Endothelial cell of umbilical vein (primary cell): ENCODE data around the gene PRRC2B. TPM values are rescaled to one million over a fixed set of nuclear protein-coding genes. Genes with fewer than 3 reads are reported as not detected.

Source experiments
- BruUV-seq: library from RNA; stranded (reverse); fragments of 400-500 nt; replicated peaks from 2 replicates; lab custom pipeline; 2021; lab: Mats Ljungman, UMichigan
- CTCF ChIA-PET: fragments of 300-600, 350-600 bp; sonication (Branson Sonifier 250); formaldehyde crosslinking; loops from one replicate; lab custom pipeline; 2021; ENCODE audit warnings: antibody characterized with exemption, inconsistent platforms; lab: Charles Lee
- POLR2A ChIA-PET: fragments of 300-600, 350-600 bp; sonication (Branson Sonifier 250); formaldehyde crosslinking; loops from one replicate; lab custom pipeline; 2021; ENCODE audit warnings: antibody characterized with exemption, inconsistent platforms; lab: Charles Lee
- DNase-seq: peaks from one replicate; pipeline ENCODE4 v3.0.0-alpha.2; 2011; ENCODE audit warnings: low read depth, low spot score
- FAIRE-seq: peaks from 2 replicates; lab custom pipeline; 2011; peaks lifted over from hg19 to GRCh38; lab: Jason Lieb, UNC
- H2AFZ ChIP-seq: 2 replicates; pipeline ENCODE4 v1.6.0; 2012; ENCODE audit warnings: low read depth, low read length, control low read depth, inconsistent platforms
- H3K27ac ChIP-seq: 2 replicates; pipeline ENCODE4 v1.5.1; 2011; ENCODE audit warnings: low read depth, mild to moderate bottlenecking, control low read depth, low read length, moderate library complexity; ENCODE audit not compliant: insufficient read depth
- H3K27me3 ChIP-seq, 2 experiments: 2 replicates each; pipeline versions ENCODE4 v1.6.0 to v1.6.1; 2011; ENCODE audit warnings: low read length in 2 of 2, mixed read lengths in 1 of 2; ENCODE audit not compliant: control insufficient read depth in 2 of 2, insufficient read depth in 2 of 2
- H3K36me3 ChIP-seq, 2 experiments: 2 replicates in 1 of 2; 3 replicates in 1 of 2; pipeline ENCODE4 v1.5.1; 2011; ENCODE audit warnings: low read length in 2 of 2, mild to moderate bottlenecking in 1 of 2, moderate library complexity in 1 of 2; ENCODE audit not compliant: control insufficient read depth in 2 of 2, insufficient read depth in 2 of 2; ENCODE audit errors: extremely low read depth in 1 of 2
- H3K4me1 ChIP-seq: 3 replicates; pipeline ENCODE4 v1.5.1; 2011; ENCODE audit warnings: mild to moderate bottlenecking, low read length; ENCODE audit not compliant: control insufficient read depth, insufficient read depth; ENCODE audit errors: extremely low read depth
- H3K4me2 ChIP-seq: 2 replicates; pipeline ENCODE4 v1.6.1; 2011; ENCODE audit warnings: low read length, control low read depth, mixed read lengths; ENCODE audit not compliant: insufficient read depth
- H3K4me3 ChIP-seq, 3 experiments: fragments of 200-600 bp in 1 of 3; sonication (generic), shearing (Covaris generic) in 1 of 3; replicated peaks in 1 of 3; 2 replicates each; pipeline ENCODE4 v1.5.1; 2011 to 2016; ENCODE audit warnings: control low read depth in 3 of 3, low read length in 3 of 3, mild to moderate bottlenecking in 2 of 3, inconsistent platforms in 1 of 3, low read depth in 1 of 3, moderate library complexity in 1 of 3; ENCODE audit not compliant: insufficient read depth in 1 of 3
- H3K79me2 ChIP-seq: 2 replicates; pipeline ENCODE4 v1.6.0; 2012; ENCODE audit warnings: low read length, inconsistent platforms; ENCODE audit not compliant: control insufficient read depth, insufficient read depth
- H3K9ac ChIP-seq: replicated peaks from 2 replicates; pipeline ENCODE3; 2011; ENCODE audit warnings: low read length, control low read depth; ENCODE audit not compliant: insufficient read depth; ENCODE audit errors: extremely low read depth
- H3K9me1 ChIP-seq: replicated peaks from 3 replicates; pipeline ENCODE4 v1.6.0; 2011; ENCODE audit warnings: mild to moderate bottlenecking, low read length; ENCODE audit not compliant: control insufficient read depth, insufficient read depth; ENCODE audit errors: extremely low read depth
- H3K9me3 ChIP-seq: replicated peaks from 2 replicates; pipeline ENCODE4 v1.5.1; 2012; ENCODE audit warnings: low read length, inconsistent platforms; ENCODE audit not compliant: control insufficient read depth, insufficient read depth
- H4K20me1 ChIP-seq: replicated peaks from 2 replicates; pipeline ENCODE3; 2011; ENCODE audit warnings: mild to moderate bottlenecking, low read length; ENCODE audit not compliant: control insufficient read depth, insufficient read depth; ENCODE audit errors: extremely low read depth
- EZH2 ChIP-seq: IDR thresholded peaks from 2 replicates; pipeline ENCODE4 v1.6.1; 2012; ENCODE audit warnings: borderline replicate concordance, low read depth, mild to moderate bottlenecking, moderate library complexity, low read length, inconsistent platforms; ENCODE audit not compliant: severe bottlenecking
- FOS ChIP-seq: IDR thresholded peaks from 2 replicates; pipeline ENCODE4 v1.6.1; 2011; ENCODE audit warnings: mild to moderate bottlenecking, low read length, moderate library complexity, borderline replicate concordance; ENCODE audit not compliant: insufficient read depth
- GATA2 ChIP-seq: IDR thresholded peaks from 2 replicates; pipeline ENCODE4 v1.7.0; 2011; ENCODE audit warnings: low read depth, mild to moderate bottlenecking, moderate library complexity, mixed read lengths, low read length; ENCODE audit not compliant: insufficient read length, insufficient read depth
- JUN ChIP-seq: IDR thresholded peaks from 2 replicates; pipeline ENCODE4 v1.6.1; 2011; ENCODE audit warnings: borderline replicate concordance, low read depth; ENCODE audit not compliant: insufficient read length, insufficient read depth
- MYC ChIP-seq: IDR thresholded peaks from one replicate; pipeline ENCODE4 v1.6.1; 2011; ENCODE audit warnings: mild to moderate bottlenecking, low read depth, low read length
- POLR2A ChIP-seq: IDR thresholded peaks from 2 replicates; pipeline ENCODE4 v1.6.1; 2012; ENCODE audit warnings: low read depth, mild to moderate bottlenecking, control low read depth, low read length
- POLR2AphosphoS5 ChIP-seq: IDR thresholded peaks from 2 replicates; pipeline ENCODE4 v1.6.1; 2012; ENCODE audit warnings: low read depth, mild to moderate bottlenecking, control low read depth, low read length, moderate library complexity; ENCODE audit not compliant: insufficient read depth
- dilution Hi-C: fragments of 300-500 bp; cut with MboI; formaldehyde crosslinking; loops from one replicate; pipeline ENCODE4 v1.15.0; 2019; ENCODE audit warnings: low sequenced_read_pairs; ENCODE audit not compliant: extremely low pct_ligation_motif_present
- intact Hi-C: fragments of 100-400 bp; cut with micrococcal nuclease; formaldehyde crosslinking; loops from one replicate; pipeline ENCODE4 v1.10.0; 2022
- polyA plus RNA-seq, 4 experiments: library from polyadenylated mRNA; depleted of rRNA in 3 of 4; stranded (reverse) in 3 of 4; unstranded in 1 of 4; fragments of >200 nt; gene quantifications; 2 replicates each; pipeline versions ENCODE4 v1.2.1 to v1.2.3, GENCODE V29; 2011 to 2012; ENCODE audit warnings: missing spikeins in 1 of 4
- total RNA-seq: library from RNA; stranded (reverse); gene quantifications from 2 replicates; pipeline ENCODE4 v1.2.3, GENCODE V29; 2021
- TF ChIP-seq, protein P1 (sequence below), 2 donors: IDR thresholded peaks; 1 replicate in 1 of 2; 2 replicates in 1 of 2; pipeline ENCODE4 v1.5.1; 2011; ENCODE audit warnings: low read length in 2 of 2, mild to moderate bottlenecking in 2 of 2, moderate library complexity in 2 of 2, control low read depth in 1 of 2, inconsistent platforms in 1 of 2, low read depth in 1 of 2; ENCODE audit not compliant: insufficient read depth in 1 of 2; ENCODE audit errors: extremely low read depth in 1 of 2
- TF ChIP-seq, protein P2 (sequence below): IDR thresholded peaks from 2 replicates; pipeline ENCODE4 v1.6.1; 2011; ENCODE audit not compliant: insufficient read depth, insufficient read length

Gene PRRC2B
- total and polyA plus RNA-seq, 2 donors (not counting 3 experiments of a cell fraction or from before 2014, with no cell fraction given) = 35.6 to 256 TPM

GRCh38 chr9:131517761-131518190 lies 123.9 kb downstream of the PRRC2B start:
- POLR2A ChIA-PET = no interaction called here
- Histone ChIP-seq H3K27ac (no peak overlapping the region), H3K79me2 (no peaks in the 10 kb centered on the region), H2AFZ (no peak overlapping the region), H3K9me1 (no peaks in the 10 kb centered on the region), H3K9me3 (no peaks in the 10 kb centered on the region), H3K9ac (no peak overlapping the region), H3K4me1 (no peaks in the 10 kb centered on the region), H3K4me3 (no peak overlapping the region), H4K20me1 (no peaks in the 10 kb centered on the region), H3K4me2 (no peak overlapping the region), H3K36me3 (peaks cover 22 to 64% of the 10 kb centered on the region in 2 experiments), H3K27me3 (no peaks in the 10 kb centered on the region)
- intact Hi-C loops = no loop called here
- CTCF ChIA-PET = interaction anchor here (1.7 kb wide), 1 partner anchor 168 kb away, joined by 4 read pairs; no protein-coding TSS in a partner anchor
- BruUV-seq = no TSS peak
- dilution Hi-C loops = no loop called here
- FAIRE-seq = no peak
- no peak for DNase-seq
- TF ChIP-seq, protein P1, sequence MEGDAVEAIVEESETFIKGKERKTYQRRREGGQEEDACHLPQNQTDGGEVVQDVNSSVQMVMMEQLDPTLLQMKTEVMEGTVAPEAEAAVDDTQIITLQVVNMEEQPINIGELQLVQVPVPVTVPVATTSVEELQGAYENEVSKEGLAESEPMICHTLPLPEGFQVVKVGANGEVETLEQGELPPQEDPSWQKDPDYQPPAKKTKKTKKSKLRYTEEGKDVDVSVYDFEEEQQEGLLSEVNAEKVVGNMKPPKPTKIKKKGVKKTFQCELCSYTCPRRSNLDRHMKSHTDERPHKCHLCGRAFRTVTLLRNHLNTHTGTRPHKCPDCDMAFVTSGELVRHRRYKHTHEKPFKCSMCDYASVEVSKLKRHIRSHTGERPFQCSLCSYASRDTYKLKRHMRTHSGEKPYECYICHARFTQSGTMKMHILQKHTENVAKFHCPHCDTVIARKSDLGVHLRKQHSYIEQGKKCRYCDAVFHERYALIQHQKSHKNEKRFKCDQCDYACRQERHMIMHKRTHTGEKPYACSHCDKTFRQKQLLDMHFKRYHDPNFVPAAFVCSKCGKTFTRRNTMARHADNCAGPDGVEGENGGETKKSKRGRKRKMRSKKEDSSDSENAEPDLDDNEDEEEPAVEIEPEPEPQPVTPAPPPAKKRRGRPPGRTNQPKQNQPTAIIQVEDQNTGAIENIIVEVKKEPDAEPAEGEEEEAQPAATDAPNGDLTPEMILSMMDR (IDR thresholded peaks at IDR 0.05; ENCODE audit: extremely low read depth in 1 of 2, insufficient read depth in 1 of 2, low read depth in 1 of 2, low read length in 2 of 2) = no peak
- TF ChIP-seq POLR2AphosphoS5 (no peak), JUN (no peak), EZH2 (no peak), FOS (no peak), GATA2 (no peak), MYC (no peak), POLR2A (no peak)
- TF ChIP-seq, protein P2, sequence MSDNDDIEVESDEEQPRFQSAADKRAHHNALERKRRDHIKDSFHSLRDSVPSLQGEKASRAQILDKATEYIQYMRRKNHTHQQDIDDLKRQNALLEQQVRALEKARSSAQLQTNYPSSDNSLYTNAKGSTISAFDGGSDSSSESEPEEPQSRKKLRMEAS = no peak
